Measurements from ENCODE around the gene NEK6.
A peak's percentile ranks its signal among the peaks of the same experiment; 100 is the strongest.

The NEK6 gene

DNA sequence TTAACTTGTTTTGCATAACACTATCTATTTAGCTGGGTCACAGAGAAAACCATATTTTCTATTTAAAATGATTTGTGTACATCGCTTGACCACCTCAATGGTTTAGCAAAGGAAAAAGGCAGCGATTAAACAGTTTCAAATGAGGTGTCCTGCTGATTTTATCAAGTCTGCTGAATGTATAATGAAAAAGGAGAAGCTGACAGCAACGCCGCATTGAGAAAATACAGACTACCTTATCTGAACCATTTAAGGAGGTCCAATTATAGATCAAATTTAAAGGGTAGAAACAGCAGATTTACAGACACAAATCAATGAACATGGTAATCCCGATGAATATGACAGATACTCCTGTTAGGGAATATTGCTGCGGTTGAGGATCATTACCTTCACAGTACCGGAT, 127.9 kb downstream of the NEK6 start:
- no peak for DNase-seq

DNA sequence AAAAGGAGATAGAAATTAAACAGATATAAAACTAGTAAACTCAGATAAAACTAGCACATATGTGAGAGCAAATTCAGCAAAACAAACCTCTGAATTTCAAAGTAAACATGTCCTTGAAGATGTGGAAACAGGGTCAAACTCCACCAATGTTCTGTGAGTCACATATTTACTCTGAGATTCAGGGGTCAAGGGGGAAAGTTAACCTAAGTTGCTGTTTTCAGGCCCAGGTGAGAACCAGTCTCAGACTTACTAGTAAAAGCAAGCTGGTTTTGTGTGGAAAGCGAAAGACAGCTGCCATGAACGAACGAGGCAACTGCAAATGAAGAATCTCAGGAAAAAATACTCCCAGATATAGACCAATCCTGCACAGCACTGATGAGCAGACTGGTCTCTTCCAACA, 128.5 kb downstream of the NEK6 start:
- DNase-seq, result no peak

- DNase-seq, result no peak
Observed at GRCh38 chr9:124388275-124389048, 130.7 kb downstream of the NEK6 start.

- no peak for DNase-seq
Observed at GRCh38 chr9:124389146-124389939, 131.6 kb downstream of the NEK6 start.

DNA sequence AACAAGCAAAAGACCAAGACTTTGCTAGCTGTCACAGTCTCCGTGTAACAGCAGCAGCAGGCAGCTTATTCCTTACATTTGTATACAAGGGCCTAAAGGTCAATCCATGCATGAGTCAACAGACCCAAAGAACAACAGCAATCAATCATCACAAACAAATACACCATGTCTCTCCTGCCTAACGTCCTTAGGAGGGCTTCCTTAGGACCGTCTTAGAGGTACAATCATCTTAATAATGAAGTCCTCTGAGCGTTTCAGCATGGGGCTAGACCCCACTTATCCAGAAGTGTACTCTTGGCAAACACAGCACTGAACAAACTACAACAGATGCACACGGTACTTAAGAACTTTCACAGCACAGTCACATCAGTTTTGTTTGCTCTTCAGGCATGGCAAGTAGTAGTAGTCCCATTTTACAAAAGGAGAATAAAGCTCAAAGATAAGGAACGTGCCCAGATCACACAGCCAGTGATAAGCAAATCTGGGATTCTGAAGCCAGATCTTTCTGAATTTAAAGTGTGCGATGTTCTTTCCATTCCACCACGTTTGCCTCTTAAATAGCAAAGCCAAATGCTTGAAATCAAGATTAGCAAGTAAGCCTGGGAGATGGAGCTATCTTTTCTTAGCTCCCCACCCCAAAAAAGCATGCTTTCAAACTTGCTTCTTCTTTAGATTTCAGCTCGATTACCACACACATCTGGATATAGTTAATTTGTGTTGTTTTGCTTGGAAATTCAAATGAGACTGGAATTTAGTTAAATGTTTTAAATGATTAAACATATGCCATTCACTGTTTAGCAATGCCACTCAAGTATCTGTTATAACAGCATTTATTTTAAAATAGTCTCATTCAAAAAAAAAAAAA, 133.3 kb downstream of the NEK6 start:
- DNase-seq, result no peak

GRCh38 chr9:124392254-124392870, 134.6 kb downstream of the NEK6 start:
- DNase-seq, result peak; percentile 51

- peak; percentile 93 for DNase-seq
Observed at GRCh38 chr9:124392871-124393460, 135.2 kb downstream of the NEK6 start.

- no peak for DNase-seq
Observed at GRCh38 chr9:124394167-124394566, 136.4 kb downstream of the NEK6 start.

DNA sequence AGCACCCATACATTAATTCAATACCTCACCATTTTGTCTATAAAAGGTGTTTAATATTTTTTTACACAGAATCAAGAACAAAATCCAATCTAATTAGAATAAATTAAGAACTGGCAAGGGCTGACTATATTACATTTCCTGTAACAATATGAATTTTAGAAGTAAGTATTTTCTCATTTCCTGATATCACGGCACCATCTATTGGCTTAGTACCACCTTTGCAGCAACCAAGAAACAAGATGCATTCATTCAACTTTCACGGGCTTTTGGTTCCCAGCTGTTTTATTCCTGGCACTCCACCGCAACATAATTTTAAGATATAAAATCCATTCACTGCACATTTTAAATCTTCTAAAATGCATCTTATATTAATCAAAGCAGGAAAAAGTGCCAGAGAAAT, 136.8 kb downstream of the NEK6 start:
- DNase-seq, result no peak

DNA sequence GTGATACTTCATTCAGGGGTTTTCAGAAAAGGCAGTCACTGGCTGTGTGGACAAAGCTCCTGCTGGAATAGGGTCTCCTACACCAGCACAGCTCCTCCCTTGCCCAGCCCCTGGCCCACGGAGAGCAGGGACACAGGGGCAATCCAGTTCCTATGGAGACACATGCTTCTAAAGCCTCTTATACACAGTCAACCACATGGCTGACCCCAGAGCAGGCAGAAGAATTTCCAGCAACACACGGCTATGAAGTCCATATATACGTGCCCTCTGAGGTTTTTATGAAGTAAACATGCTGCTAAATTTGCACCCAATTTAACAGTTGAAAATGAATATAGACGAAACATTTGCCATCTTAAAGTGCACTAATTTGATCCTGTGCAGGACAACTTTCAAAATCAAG, 138.1 kb downstream of the NEK6 start:
- DNase-seq, result no peak

- DNase-seq, result no peak
Observed at GRCh38 chr9:124398191-124398935, 140.6 kb downstream of the NEK6 start.

GRCh38 chr9:124399323-124399967, 141.7 kb downstream of the NEK6 start:
- DNase-seq, result no peak

- no peak for DNase-seq
Observed at GRCh38 chr9:124399968-124400940, 142.5 kb downstream of the NEK6 start.

Measured in NCI-H226 (cell line).